ENCODE results near the gene HNRNPA0. TPM values are rescaled to one million over a fixed set of nuclear protein-coding genes. Genes with fewer than 3 reads are reported as not detected.

HNRNPA0 gene
- total RNA-seq, 4 donors from 2014 or later: 5.8 to 13.2 (median 7.3) TPM

- no peak overlapping the region for H3K4me3 ChIP-seq
- no peak overlapping the region for H3K27ac ChIP-seq
- no peaks in the 10 kb centered on the region for H3K4me1 ChIP-seq
- no peaks in the 10 kb centered on the region for H3K36me3 ChIP-seq
- H3K9me3 ChIP-seq: no peaks in the 10 kb centered on the region
- TF ChIP-seq POLR2A (IDR thresholded peaks at IDR 0.05): no peak
- TF ChIP-seq CTCF (IDR thresholded peaks at IDR 0.05): no peak
- no peaks in the 10 kb centered on the region for H3K27me3 ChIP-seq
- no peak for DNase-seq
Measured at GRCh38 chr5:137758121-137758520, 4.0 kb upstream of the HNRNPA0 start.

- H3K36me3 ChIP-seq: no peaks in the 10 kb centered on the region
- no peak for TF ChIP-seq CTCF (IDR thresholded peaks at IDR 0.05)
- no peak for TF ChIP-seq POLR2A (IDR thresholded peaks at IDR 0.05)
- H3K4me1 ChIP-seq: no peaks in the 10 kb centered on the region
- H3K27me3 ChIP-seq: no peaks in the 10 kb centered on the region
- H3K27ac ChIP-seq: no peak overlapping the region
- no peak for DNase-seq
- no peak overlapping the region for H3K4me3 ChIP-seq
- no peaks in the 10 kb centered on the region for H3K9me3 ChIP-seq
Measured at GRCh38 chr5:137757634-137758033, 3.5 kb upstream of the HNRNPA0 start.

- peak overlapping the region; percentile 64 to 88 (median 74) for H3K4me3 ChIP-seq
- H3K27me3 ChIP-seq: no peaks in the 10 kb centered on the region
- no peak for DNase-seq
- peaks cover 0 to 17% (median 0%) of the 10 kb centered on the region in 4 donors for H3K4me1 ChIP-seq
- H3K9me3 ChIP-seq: no peaks in the 10 kb centered on the region
- no peaks in the 10 kb centered on the region for H3K36me3 ChIP-seq
- TF ChIP-seq POLR2A (IDR thresholded peaks at IDR 0.05) (no peak), CTCF (IDR thresholded peaks at IDR 0.05) (no peak)
- peak overlapping the region; percentile 95 to 99 (median 98) for H3K27ac ChIP-seq
Measured at GRCh38 chr5:137754961-137755762, 999 bp upstream of the HNRNPA0 start.

GRCh38 chr5:137753691-137754187 is 424 bp downstream of the HNRNPA0 start:
- no peaks in the 10 kb centered on the region for H3K36me3 ChIP-seq
- no peaks in the 10 kb centered on the region for H3K27me3 ChIP-seq
- no peaks in the 10 kb centered on the region for H3K9me3 ChIP-seq
- DNase-seq: no peak
- H3K27ac ChIP-seq: peak overlapping the region; percentile 95 to 99 (median 98)
- peak overlapping the region; percentile 64 to 88 (median 74) for H3K4me3 ChIP-seq
- TF ChIP-seq POLR2A (IDR thresholded peaks at IDR 0.05) (no peak), CTCF (IDR thresholded peaks at IDR 0.05) (no peak)
- H3K4me1 ChIP-seq: peaks cover 0 to 19% (median 0%) of the 10 kb centered on the region in 4 donors

DNA sequence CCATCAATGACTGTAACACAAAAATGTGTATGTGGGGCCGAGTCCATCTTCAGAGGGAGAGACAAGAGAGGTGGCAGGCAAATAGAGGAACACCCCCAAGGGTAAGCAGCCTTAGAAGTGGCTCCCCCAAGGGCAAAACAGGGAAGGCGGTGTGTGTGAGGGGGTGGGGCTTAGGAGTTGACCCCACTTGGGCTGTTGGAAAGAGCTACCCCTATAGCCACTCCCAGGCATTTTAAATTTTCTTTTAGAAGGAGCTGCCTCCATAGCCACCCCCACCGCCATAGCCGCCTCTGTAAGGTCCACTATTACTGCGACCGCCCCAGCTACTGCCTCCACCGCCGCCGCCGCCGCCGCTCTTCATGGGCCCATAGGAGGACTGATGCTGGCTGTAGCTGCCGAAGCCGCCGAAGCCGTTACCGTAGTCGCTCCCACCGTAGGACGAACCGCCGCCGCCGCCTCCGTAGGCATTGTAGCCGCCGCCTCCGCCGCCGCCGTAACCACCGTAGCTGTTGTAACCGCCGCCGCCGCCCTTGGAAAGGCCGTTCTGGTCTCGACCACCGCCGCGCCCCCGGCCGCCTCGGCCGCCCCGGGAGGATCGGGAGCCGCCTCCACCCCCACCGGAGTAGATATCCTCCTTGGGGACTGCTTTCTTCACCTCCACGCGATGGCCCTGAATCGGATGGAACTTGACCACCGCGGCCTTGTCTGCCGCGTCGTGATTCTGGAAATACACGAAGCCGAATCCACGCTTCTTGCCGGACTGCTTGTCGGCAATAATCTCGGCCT is 1.1 kb downstream of the HNRNPA0 start:
- no peaks in the 10 kb centered on the region for H3K9me3 ChIP-seq
- TF ChIP-seq CTCF (IDR thresholded peaks at IDR 0.05) (peak in 1 of 6 experiments; percentile 1), POLR2A (IDR thresholded peaks at IDR 0.05) (no peak)
- H3K4me3 ChIP-seq: peak overlapping the region; percentile 64 to 88 (median 74)
- peak; percentile 46 to 71 (median 67) for DNase-seq
- H3K27ac ChIP-seq: peak overlapping the region; percentile 95 to 99 (median 98)
- peaks cover 0 to 19% (median 0%) of the 10 kb centered on the region in 4 donors for H3K4me1 ChIP-seq
- H3K27me3 ChIP-seq: no peaks in the 10 kb centered on the region
- no peaks in the 10 kb centered on the region for H3K36me3 ChIP-seq

Measured in Peyer's patch (tissue), 4 donors.